Amygdala (tissue), 56 donors: ENCODE results near the gene ZXDC.

Experiments used
- DNase-seq, 56 donors: peaks; one replicate each; lab custom pipeline; 2025; lab: John Stamatoyannopoulos, UW

The ZXDC gene

DNA sequence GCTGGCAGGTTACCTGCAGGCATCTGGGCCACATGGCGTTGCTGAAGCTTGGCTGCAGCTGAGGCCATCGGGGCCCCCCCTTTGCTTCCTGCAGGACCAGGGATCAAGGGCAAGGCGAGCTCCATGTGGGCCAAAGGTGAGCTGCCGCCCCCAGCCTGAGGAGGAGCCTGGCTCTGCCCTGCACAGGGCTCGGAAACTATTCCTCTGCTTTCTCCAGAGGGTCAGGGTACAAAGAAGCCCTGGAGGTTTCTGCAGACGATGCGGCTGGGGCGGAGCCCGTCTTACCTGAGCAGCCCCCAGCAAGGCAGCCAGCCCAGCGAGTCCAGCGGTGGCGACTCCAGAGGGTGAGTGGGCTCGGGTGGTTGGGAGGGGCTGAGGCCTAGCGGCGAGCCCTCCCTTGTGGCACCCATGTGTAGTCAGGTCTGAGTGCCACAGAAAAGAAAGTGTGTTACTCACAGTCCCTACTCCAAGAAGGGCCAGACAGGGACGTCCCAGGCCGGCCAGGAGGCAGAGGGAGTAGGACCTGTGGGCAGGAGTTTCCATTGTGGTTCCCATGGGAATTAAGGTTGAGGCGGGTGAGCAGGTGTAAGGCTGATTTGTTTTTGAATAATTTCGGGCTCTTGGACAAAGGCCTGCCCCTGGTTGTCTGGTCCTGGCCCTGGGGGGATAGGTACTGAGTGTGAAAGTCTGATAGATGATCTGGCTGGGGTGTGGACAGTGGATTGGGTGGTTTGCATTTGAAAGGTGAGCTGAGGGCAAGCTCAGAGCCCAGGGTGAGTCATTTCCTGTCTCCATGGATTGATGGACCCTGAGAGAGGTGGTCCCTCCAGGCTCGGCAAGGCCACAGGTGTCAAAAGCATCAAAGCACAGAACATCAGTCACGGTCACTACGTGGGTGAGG lies 55.6 kb downstream of the ZXDC start:
- no peak for DNase-seq

DNA sequence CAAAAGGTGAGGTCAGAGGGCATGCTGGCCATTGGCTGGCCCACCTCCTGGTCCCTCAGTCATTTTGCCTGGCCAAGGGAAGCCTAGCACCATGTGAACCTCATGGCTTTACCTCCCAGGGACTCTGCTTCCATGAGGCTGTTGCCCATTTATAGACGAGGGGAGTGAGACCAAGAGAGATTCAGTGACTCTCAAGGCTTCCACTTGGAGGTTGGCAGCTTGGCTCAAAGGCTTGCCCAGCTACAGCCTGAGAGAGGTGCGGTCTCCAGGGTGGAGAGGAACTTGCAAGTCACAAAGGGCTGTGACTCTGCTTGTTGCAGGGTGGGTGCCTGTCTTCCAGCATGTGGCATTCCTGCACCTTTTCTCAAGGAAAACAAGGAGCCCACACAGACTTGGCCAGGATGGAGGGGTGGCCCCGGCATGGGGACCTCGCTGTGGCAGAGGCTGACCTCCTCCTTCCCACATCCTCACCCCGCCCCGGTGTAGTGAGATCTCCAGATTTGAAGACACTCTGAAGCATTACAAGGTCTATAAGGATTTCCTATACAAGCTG lies 56.5 kb downstream of the ZXDC start:
- no peak for DNase-seq

DNA sequence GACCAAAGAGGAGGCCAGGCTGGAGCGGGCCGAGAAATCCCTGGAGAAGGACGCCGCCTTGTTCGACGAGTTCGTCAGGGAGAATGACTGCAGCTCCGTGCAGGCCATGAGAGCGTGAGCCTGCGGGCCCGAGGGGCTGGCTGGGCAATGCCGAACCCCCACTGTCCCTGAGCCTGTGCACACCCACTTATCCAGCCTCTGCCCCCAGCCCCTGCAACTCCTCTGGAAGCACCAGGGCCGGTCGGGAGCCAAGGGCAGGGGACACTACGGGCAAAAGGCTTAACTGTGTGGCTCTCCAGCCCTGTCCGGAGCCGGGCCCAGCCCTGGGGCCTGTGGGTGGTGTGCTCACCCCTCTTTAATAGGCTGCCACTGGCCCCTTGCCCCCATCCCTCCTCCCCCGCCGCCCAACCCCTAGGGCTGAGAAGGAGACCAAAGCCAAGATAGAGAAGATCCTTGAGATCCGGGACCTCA lies 57.0 kb downstream of the ZXDC start:
- DNase-seq: no peak

GRCh38 chr3:126417981-126418530 lies 57.6 kb downstream of the ZXDC start:
- DNase-seq: no peak

DNA sequence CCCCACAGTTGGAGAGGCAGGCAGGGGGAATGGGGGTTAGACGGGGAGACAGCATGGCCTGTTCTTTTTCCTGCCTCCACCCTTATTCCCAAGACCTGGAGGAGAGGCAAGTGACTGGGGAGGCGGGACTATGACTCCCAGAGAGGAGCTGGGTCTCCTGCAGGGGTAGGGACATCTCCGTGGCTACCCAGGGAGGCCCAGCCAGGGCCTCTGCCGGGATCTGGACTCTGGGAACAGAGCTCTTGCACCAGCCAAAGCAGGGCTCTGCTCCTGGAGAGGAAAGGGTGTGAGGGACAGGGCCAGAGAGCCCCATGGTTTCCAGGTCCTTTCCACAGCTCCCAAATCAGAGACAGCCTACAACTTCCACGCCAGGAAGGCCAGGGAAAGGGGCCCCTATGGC lies 58.2 kb downstream of the ZXDC start:
- no peak for DNase-seq

- DNase-seq: no peak
Observed at GRCh38 chr3:126416943-126417342, 58.7 kb downstream of the ZXDC start.

DNA sequence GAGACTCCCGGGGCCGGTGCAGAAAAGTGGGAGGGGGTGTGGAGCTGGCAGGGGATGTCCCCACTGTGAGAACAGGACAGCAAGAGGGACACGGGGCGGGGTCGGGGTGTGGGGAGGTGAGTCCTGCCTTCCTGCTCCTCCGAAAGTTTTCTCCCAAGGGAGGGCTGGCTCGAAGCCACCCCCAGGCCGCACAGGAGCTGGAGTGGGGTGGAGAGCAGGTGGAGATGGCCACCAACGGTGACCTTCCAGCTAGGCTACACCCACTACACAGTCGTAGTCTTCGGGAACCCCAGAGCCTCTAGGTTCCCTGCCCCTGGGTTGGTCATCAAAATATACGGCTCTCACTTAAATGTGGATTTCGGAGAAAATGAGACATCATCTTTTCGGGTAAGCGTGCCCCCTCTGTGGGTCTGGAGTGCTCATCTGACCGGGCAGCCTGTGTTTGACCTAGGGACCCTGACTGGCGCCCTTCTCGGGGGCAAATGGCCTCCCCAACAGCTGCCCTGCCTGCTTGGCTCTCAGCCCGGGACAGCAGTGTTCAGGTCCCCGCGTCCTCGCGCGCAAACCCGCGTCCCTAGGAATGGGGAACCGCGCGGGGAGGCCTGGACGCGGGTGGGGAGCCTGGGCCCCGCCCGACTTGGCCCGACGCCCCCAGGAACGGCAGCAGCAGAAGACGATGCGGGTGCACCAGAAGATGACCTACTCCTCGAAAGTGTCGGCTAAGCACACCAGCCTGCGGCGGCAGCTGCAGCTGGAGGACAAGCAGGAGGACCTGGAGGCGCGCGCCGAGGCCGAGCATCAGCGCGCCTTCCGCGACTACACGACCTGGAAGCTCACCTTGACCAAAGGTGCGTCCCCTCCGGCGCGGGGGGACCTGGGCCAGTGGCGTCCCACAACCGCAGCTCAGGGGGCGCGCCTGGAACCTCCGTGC lies 59.8 kb downstream of the ZXDC start:
- DNase-seq: no peak

DNA sequence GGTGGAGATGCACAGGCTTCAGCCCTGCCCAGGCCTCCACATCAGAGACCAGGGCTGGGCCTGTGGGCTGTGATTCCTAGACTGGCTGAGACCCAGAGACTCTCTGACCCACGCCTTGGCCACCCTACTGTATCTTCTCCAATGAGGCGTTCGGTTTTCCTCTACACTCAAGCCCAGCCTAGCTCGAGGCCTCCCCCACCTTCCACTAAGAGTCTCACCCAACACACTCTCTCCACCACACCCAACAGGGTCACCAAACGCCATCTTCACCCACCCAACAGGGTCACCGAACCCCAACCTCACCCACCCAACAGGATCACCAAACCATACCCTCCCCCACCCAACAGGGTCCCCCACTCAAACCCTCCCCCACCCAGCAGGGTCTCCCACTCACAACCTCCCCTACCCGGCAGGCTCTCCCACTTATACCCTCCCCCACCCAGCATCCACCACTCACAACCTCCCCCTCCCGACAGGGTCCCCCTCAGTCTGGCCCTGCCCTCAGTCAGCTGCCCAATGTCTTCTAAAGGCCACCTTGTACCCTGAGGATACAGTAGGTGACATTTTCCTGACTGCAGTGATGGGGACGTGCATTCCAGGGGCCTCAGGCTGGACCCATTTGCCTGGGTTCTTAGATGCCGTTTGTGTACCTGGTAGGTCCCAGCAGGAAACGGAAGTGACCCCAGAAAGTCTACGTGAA lies 60.6 kb downstream of the ZXDC start:
- no peak for DNase-seq

DNA sequence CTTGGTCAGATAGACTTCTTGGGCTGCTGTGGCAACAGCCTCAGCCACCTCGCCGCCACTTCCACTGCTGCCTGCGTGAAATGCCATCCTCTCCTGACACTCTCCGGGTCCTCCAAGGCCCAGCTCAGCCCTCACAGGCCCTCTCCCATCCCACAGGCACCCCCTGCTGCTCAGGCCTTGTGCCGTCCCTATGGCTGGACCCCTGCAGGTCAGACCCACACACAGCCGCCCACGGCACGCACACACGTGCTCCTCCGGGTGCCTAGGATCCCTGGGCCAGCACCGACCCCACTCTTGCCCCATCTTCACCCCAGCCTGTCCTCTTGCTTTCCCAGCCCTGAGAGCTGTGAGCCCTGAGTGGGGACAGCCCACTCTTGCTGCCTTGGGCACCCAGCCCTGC lies 61.3 kb downstream of the ZXDC start:
- no peak for DNase-seq

GRCh38 chr3:126413693-126414080 lies 62.0 kb downstream of the ZXDC start:
- DNase-seq: no peak

DNA sequence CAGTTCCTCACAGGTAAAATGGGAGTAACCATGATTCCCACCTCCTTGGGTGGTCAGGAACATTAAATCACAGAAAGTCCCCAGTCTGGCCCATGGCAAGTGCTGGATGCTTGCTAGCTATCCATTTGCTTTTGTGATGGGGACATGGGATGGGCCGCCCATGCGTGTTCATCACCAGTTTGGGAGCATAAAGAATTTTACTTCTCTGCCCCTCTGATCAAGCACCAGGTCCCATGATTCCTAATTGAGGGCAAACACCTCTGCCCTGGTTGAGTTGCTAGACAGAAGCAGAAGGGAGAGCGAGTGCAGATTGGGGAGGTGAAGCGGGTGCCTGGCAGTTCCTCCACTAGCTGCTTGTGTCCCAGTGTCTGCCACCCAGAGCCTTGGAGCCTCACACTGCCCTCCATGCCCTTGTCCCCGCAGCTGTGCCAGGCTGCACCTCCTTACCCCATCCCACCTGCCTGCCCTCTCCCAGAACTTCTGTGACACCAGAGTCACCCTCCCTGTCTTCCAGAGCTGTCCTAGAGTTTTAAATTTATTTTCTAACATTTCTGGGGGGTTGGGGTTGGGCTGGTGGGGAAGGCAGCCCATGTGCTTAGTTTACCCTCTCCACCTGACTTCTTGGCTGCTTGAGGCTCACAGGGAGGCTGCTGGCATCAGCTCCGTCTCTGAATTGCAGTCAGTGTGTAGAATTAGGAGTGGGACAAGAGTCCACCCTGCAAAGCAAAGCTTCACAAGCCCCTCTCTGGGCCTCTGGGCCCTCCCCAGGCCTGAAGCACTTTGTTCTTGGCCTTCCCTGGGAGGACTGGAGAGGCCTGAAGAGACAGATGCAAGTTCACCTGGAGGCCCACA lies 62.6 kb downstream of the ZXDC start:
- DNase-seq: no peak

- DNase-seq: no peak
Observed at GRCh38 chr3:126408099-126408498, 67.6 kb downstream of the ZXDC start.

- DNase-seq: no peak
Observed at GRCh38 chr3:126407412-126408044, 68.2 kb downstream of the ZXDC start.

GRCh38 chr3:126406389-126407296 lies 69.0 kb downstream of the ZXDC start:
- DNase-seq: no peak

DNA sequence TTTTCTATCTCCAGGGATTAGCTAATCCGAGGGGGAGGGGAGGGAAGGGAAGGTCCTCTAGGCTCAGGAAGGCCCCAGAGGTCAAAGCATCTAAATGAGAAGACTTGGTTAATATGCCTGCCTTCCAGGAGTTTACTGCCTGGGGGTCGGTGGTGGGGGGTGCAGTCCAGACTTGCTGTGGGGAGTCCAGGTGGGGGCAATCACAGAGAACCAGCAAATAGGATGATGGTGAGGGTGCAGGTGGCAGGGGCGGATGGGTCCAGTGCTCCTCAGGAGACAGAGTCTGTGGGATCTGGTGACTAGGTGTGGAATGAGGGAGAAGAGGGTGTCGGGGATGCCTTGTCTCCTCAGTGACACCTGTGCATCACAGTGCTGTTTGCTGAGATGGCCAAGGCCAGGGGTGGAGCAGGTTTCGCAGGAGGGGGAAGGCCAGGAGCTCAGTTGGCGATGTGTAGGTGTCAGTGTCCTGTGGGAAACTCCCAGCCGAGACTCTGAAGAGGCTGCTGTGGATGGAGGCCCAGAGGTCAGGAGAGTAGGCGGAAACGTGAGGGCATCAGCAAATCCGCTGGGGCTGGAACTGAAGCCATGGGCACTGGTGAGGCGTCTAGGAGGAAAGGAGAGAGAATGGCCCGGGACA lies 72.9 kb downstream of the ZXDC start:
- DNase-seq: no peak

GRCh38 chr3:126402178-126402577 lies 73.5 kb downstream of the ZXDC start:
- no peak for DNase-seq

DNA sequence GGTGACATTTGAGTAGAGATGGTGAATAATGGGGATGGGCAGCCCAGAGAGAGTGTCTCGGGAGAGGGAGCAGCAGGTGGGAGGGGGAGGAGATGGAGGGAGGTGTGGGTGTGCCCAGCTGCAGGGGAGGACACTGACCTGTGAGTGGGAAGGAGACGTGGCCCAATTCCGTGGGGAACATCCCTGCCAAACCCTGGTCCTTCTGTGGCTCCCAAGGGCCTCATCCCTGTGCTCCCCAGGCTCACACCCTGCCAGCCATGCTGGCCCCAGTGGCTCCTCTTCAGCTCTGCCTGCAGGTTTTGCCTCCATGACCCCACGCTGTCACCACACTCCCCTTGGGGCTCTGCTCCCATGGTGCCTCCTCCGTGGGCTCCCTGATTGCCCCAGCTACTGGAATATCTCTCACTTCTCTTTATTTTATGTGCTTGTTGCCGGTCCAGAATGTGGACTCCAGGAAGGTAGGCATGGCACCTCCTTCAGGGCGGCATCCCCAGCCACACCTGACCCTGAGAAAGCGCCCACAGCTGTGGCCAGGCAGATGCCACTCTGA lies 74.0 kb downstream of the ZXDC start:
- DNase-seq: no peak
